H1 (cell line): Measurements from ENCODE around the gene FBXL14. TPM values are rescaled to one million over a fixed set of nuclear protein-coding genes. Genes with fewer than 3 reads are reported as not detected.

ENCODE experiments used
- EZH2 ChIP-seq: fragments of 200-600 bp; sonication (generic); IDR thresholded peaks from 2 replicates; pipeline ENCODE4 v1.7.1; 2012; ENCODE audit warnings: low read depth, mild to moderate bottlenecking, moderate library complexity, low read length, inconsistent platforms; ENCODE audit not compliant: severe bottlenecking
- POU5F1 ChIP-seq: IDR thresholded peaks from 2 replicates; pipeline ENCODE4 v1.6.1; 2011; ENCODE audit warnings: low read depth, mild to moderate bottlenecking, low read length, moderate library complexity
- polyA plus RNA-seq, 7 experiments: library from polyadenylated mRNA; depleted of rRNA in 3 of 7; stranded (reverse) in 5 of 7; unstranded in 2 of 7; fragments of >200 nt in 5 of 7; fragments of 200-250 nt in 2 of 7; gene quantifications; 1 replicate in 5 of 7; 2 replicates in 1 of 7; 4 replicates in 1 of 7; pipeline versions ENCODE4 v1.2.1 to v1.2.3, GENCODE V29; 2011 to 2013; ENCODE audit warnings: missing spikeins in 2 of 7, mixed read lengths in 2 of 7
- total RNA-seq: library from RNA; stranded (reverse); fragmentation: NEBNext Ultra II Directional; extraction: Animal tissue kit (Norgen Biotek cat#: 25700); gene quantifications from 2 replicates; pipeline ENCODE4 v1.2.1, GENCODE V29; 2021

The FBXL14 gene
- total and polyA plus RNA-seq, 2 of the 8 experiments (the other 6 are each of a cell fraction or from before 2014, with no cell fraction given) = 5.5 to 9.6 TPM

DNA sequence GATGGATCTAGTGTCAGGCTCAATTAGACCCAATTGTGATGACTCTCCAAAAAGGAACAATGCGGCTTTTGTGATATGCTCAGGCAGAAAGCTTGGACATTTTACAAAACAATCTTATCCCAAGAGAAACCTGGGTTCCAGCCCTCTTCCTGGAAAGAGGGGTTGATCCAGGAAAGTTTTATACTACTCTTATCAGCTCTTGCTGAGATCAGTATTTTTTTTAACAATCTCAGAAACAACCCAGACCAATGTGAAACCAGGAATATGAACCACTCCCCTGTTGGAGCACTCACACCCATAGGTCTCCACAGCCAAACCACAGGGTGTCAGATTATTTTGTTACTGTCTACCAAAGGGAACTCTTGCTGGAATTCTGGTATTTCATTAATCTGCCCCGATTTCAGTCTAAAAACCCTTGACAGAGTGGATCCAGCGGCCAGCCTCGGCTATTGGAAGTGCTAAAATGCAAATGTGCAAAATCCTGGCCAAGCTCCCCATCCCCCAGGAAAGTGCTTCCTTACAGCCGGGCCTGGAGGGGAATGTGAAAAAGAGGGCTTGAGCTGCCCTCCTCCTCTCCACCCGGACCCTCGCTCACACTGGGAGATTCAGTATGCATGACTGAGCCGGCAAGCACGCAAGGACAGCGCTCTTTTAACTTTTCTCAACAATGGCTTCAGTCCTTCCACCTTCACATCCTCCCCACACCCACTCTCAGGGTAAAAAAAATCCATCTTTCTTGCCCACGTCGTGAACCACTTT lies 4.0 kb downstream of the FBXL14 start (continued):
- TF ChIP-seq POU5F1 (no peak), EZH2 (no peak)
